Measurements from ENCODE around the gene CXCL13.
"Not testable (repeated sequence)": the region's sequence is repeated elsewhere in the genome, so short reads cannot be mapped to it uniquely, and the experiment has no call there.

The CXCL13 gene

GRCh38 chr4:77653162-77653758, 47.6 kb downstream of the CXCL13 start:
- no peak overlapping the region for H3K4me3 ChIP-seq (ENCODE audit: low read depth, low read length)

DNA sequence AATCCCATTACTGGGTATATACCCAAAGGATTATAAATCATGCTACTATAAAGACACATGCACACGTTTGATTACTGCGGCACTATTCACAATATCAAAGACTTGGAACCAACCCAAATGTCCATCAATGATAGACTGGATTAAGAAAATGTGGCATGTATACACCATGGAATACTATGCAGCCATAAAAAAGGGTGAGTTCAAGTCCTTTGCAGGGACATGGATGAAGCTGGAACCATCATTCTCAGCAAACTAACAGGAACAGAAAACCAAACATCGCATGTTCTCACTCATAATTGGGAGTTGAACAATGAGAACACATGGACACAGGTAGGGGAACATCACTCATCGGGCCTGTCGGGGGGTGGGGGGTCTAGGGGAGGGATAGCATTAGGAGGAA, 54.7 kb downstream of the CXCL13 start:
- H3K4me3 ChIP-seq (ENCODE audit: low read depth, low read length) = not testable (repeated sequence)
